Transverse colon (tissue), 4 donors: Measurements from ENCODE around the gene ARHGAP42. TPM values are rescaled to one million over a fixed set of nuclear protein-coding genes. Genes with fewer than 3 reads are reported as not detected.

Experiments used
- DNase-seq: peaks from one replicate; pipeline ENCODE4 v3.0.0-alpha.2; 2019
- H3K27ac ChIP-seq, 4 donors: fragments of 200-600 bp; sonication (generic); 2 replicates each; pipeline ENCODE4 v1.5.1; 2016 to 2018; ENCODE audit warnings: inconsistent platforms in 4 of 4
- H3K27me3 ChIP-seq: fragments of 200-600 bp; sonication (generic); 2 replicates; pipeline ENCODE4 v1.5.1; 2017; ENCODE audit warnings: inconsistent platforms
- H3K36me3 ChIP-seq, 4 donors: fragments of 200-600 bp; sonication (generic); 2 replicates each; pipeline ENCODE4 v1.5.1; 2017 to 2019; ENCODE audit warnings: inconsistent platforms in 4 of 4
- H3K4me1 ChIP-seq, 4 donors: fragments of 200-600 bp; sonication (generic); 2 replicates each; pipeline ENCODE4 v1.5.1; 2017 to 2020; ENCODE audit warnings: inconsistent platforms in 4 of 4
- H3K4me3 ChIP-seq, 4 donors: fragments of 200-600 bp; sonication (generic); 1 replicate in 1 of 4; 2 replicates in 3 of 4; pipeline versions ENCODE4 v1.5.1 to v1.6.1; 2017 to 2019; ENCODE audit warnings: inconsistent platforms in 4 of 4
- H3K9me3 ChIP-seq, 2 donors: fragments of 200-600 bp; sonication (generic); 2 replicates each; pipeline ENCODE4 v1.5.1; 2017 to 2019; ENCODE audit warnings: inconsistent platforms in 2 of 2
- EP300 ChIP-seq: sonication (generic); formaldehyde crosslinking; IDR thresholded peaks from one replicate; pipeline ENCODE4 v1.6.1; 2017; ENCODE audit warnings: antibody characterized with exemption, low read depth
- POLR2A ChIP-seq: fragments of 450-650 bp; IDR thresholded peaks from one replicate; pipeline ENCODE4 v1.6.1; 2016; ENCODE audit warnings: antibody characterized with exemption, mild to moderate bottlenecking, moderate library complexity
- POLR2AphosphoS5 ChIP-seq, 3 donors: sonication (generic); formaldehyde crosslinking; IDR thresholded peaks; one replicate each; pipeline ENCODE4 v1.6.1; 2016; ENCODE audit warnings: antibody characterized with exemption in 3 of 3
- WGBS, 2 donors: methylation state at CpG; one replicate each; pipeline ENCODE4 v1.1.5; 2018; ENCODE audit warnings: low coverage in 1 of 2; 5-methylcytosine and 5-hydroxymethylcytosine counted together
- in situ Hi-C, 4 donors: fragments of 200-750 bp; cut with MboI; loops; one replicate each; pipeline versions ENCODE4 v1.15.0 to v1.15.1; 2017; ENCODE audit warnings: low sequenced_read_pairs in 3 of 4, low pct_ligation_motif_present in 1 of 4, low pct_unique_long_range_greater_than_20kb in 1 of 4
- intact Hi-C: fragments of 100-400 bp; cut with DNase I; formaldehyde crosslinking; loops from one replicate; pipeline ENCODE4 v1.15.1; 2023; ENCODE audit warnings: low total_unique reads
- total RNA-seq, 4 donors: library from RNA; depleted of rRNA; stranded (reverse); fragments of >200 nt; gene quantifications; one replicate each; pipeline ENCODE4 v1.1.0, GENCODE V29; 2016
- TF ChIP-seq, protein P1 (sequence below), 5 experiments: fragments of 200-600 bp in 3 of 5; fragments of 450-650 bp in 2 of 5; sonication (generic) in 3 of 5; IDR thresholded peaks; 1 replicate in 2 of 5; 2 replicates in 3 of 5; pipeline ENCODE4 v1.5.1; 2016 to 2017; ENCODE audit warnings: antibody characterized with exemption in 5 of 5, inconsistent platforms in 3 of 5, mild to moderate bottlenecking in 2 of 5, moderate library complexity in 1 of 5

ARHGAP42 gene
- total RNA-seq, 4 donors from 2014 or later, result 33.3 to 62.5 (median 40.9) TPM

DNA sequence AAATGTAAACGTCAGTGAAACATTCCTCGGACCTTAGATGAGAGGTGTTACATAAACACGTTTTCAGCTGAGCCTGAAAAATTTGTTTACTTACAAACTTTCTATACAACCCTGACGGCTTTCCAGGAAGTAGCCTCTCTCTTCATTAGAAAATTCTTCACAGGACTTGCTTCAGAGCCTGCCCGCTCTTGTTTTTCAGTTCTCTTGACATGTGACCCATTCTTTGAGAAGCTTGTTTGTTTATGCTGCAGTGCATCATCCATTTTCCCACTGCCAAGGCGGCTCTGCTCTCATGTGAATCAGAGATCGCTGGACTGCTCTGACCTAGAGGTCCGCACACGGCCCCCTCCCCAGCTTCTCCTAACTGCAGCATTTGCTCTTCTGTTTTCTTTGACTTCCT is 47.9 kb upstream of the ARHGAP42 start:
- in situ Hi-C loops (no loop called here), intact Hi-C loops (no loop called here)
- Histone ChIP-seq H3K4me1 (peaks cover 0 to 15% (median 4%) of the 10 kb centered on the region in 4 donors), H3K36me3 (no peaks in the 10 kb centered on the region), H3K4me3 (no peak overlapping the region), H3K9me3 (no peaks in the 10 kb centered on the region), H3K27me3 (no peaks in the 10 kb centered on the region), H3K27ac (peak overlapping the region; percentile 36 to 58 (median 39))
- 43 to 47% methylated on average over 6 to 9 of the region's 9 CpGs for WGBS, 2 donors
- no peak for DNase-seq
- TF ChIP-seq POLR2A, result no peak
- no peak for TF ChIP-seq POLR2AphosphoS5 (IDR thresholded peaks at IDR 0.05)
- TF ChIP-seq, protein P1, sequence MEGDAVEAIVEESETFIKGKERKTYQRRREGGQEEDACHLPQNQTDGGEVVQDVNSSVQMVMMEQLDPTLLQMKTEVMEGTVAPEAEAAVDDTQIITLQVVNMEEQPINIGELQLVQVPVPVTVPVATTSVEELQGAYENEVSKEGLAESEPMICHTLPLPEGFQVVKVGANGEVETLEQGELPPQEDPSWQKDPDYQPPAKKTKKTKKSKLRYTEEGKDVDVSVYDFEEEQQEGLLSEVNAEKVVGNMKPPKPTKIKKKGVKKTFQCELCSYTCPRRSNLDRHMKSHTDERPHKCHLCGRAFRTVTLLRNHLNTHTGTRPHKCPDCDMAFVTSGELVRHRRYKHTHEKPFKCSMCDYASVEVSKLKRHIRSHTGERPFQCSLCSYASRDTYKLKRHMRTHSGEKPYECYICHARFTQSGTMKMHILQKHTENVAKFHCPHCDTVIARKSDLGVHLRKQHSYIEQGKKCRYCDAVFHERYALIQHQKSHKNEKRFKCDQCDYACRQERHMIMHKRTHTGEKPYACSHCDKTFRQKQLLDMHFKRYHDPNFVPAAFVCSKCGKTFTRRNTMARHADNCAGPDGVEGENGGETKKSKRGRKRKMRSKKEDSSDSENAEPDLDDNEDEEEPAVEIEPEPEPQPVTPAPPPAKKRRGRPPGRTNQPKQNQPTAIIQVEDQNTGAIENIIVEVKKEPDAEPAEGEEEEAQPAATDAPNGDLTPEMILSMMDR (IDR thresholded peaks at IDR 0.05), result no peak
- no peak for TF ChIP-seq EP300

DNA sequence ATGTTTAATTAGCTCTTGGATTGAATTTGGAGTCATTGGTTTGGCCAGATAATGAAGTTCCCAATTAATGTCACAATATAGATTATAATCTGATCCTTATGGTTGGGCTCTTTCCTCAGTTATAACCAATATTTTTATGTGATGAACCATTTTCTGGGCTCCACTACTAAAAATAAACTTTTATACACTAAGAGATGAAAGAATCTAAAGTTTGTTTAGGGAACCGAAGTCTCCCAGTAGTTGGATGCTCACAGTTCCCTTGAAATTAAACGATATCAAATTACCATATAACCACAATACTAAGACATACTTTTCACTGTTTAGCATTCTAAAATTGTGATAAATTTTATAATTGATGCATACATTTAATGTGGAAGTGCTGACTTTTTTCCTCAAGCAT is 47.0 kb upstream of the ARHGAP42 start:
- in situ Hi-C loops, result no loop called here
- Histone ChIP-seq H3K27me3 (no peaks in the 10 kb centered on the region), H3K4me1 (peaks cover 0 to 14% (median 4%) of the 10 kb centered on the region in 4 donors), H3K4me3 (no peak overlapping the region), H3K9me3 (no peaks in the 10 kb centered on the region), H3K27ac (no peak overlapping the region), H3K36me3 (no peaks in the 10 kb centered on the region)
- intact Hi-C loops, result no loop called here
- TF ChIP-seq POLR2AphosphoS5 (IDR thresholded peaks at IDR 0.05), result no peak
- no peak for TF ChIP-seq EP300
- TF ChIP-seq, protein P1 (IDR thresholded peaks at IDR 0.05), result no peak
- WGBS, 2 donors, result 72 to 86% methylated on average over 2 of the region's 2 CpGs
- no peak for DNase-seq

DNA sequence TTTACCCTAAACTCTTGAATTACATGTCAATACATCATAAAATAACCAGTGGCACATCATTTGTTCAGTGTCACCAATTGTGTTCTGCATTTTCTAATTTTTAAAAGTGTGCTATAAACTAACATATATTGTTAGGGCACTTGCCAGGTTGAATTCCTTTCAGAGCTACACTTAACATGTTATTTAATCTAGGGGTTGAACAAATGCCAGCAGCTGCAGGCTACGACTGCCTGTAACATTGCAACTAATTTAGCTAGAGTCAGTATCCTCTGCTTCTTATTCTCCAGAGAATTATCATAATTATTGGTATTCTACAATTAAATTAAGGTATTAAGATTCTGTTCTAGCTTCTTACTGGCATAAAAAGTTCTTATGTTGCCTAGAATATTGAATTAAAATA is 46.4 kb upstream of the ARHGAP42 start:
- no peak overlapping the region for H3K27ac ChIP-seq
- WGBS, 2 donors, result 37 to 42% methylated on average over 1 of the region's 1 CpG
- in situ Hi-C loops, result no loop called here
- no peak overlapping the region for H3K4me3 ChIP-seq
- TF ChIP-seq POLR2A, result no peak
- TF ChIP-seq POLR2AphosphoS5 (IDR thresholded peaks at IDR 0.05), result no peak
- TF ChIP-seq EP300, result no peak
- TF ChIP-seq, protein P1 (IDR thresholded peaks at IDR 0.05), result no peak
- DNase-seq, result no peak
- H3K36me3 ChIP-seq, result no peaks in the 10 kb centered on the region
- no peaks in the 10 kb centered on the region for H3K27me3 ChIP-seq
- intact Hi-C loops, result no loop called here
- no peaks in the 10 kb centered on the region for H3K9me3 ChIP-seq
- peaks cover 0 to 14% (median 4%) of the 10 kb centered on the region in 4 donors for H3K4me1 ChIP-seq

DNA sequence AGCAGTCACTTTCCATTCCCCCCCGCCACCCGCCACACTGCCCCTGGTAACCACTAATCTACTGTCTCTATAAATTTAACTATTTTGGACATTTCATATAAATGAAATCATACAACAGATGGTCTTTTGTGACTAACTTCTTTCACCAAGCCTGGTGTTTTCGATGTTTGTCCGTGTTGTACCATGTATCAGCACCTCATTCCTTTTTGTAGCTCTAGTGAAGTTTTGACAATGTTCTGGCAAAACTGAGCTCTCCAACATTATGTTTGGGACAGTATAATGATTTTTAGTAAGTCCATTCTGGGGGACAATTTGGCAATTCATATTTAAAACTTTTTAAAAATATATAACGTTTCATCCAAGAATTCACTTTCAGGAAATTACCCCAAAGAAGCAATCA is 45.6 kb upstream of the ARHGAP42 start:
- Histone ChIP-seq H3K27me3 (no peaks in the 10 kb centered on the region), H3K4me1 (peaks cover 0 to 14% (median 4%) of the 10 kb centered on the region in 4 donors), H3K9me3 (no peaks in the 10 kb centered on the region), H3K27ac (no peak overlapping the region), H3K4me3 (no peak overlapping the region), H3K36me3 (no peaks in the 10 kb centered on the region)
- DNase-seq, result no peak
- WGBS, 2 donors, result 90 to 94% methylated on average over 4 to 5 of the region's 5 CpGs
- TF ChIP-seq EP300 (no peak), POLR2A (no peak), POLR2AphosphoS5 (IDR thresholded peaks at IDR 0.05) (no peak)
- TF ChIP-seq, protein P1 (IDR thresholded peaks at IDR 0.05), result no peak
- intact Hi-C loops (no loop called here), in situ Hi-C loops (no loop called here)
